GM19372 (cell line): ENCODE measurements around the gene MACF1.
"Not testable (repeated sequence)": the region's sequence is repeated elsewhere in the genome, so short reads cannot be mapped to it uniquely, and the experiment has no call there.

Experiments
- ATAC-seq: cut with Tn5 transposase; IDR thresholded peaks from one replicate; pipeline ENCODE4 v1.9.1; 2021; ENCODE audit warnings: mild to moderate bottlenecking, low read depth, moderate library complexity; ENCODE audit not compliant: unreplicated experiment

Gene MACF1

DNA sequence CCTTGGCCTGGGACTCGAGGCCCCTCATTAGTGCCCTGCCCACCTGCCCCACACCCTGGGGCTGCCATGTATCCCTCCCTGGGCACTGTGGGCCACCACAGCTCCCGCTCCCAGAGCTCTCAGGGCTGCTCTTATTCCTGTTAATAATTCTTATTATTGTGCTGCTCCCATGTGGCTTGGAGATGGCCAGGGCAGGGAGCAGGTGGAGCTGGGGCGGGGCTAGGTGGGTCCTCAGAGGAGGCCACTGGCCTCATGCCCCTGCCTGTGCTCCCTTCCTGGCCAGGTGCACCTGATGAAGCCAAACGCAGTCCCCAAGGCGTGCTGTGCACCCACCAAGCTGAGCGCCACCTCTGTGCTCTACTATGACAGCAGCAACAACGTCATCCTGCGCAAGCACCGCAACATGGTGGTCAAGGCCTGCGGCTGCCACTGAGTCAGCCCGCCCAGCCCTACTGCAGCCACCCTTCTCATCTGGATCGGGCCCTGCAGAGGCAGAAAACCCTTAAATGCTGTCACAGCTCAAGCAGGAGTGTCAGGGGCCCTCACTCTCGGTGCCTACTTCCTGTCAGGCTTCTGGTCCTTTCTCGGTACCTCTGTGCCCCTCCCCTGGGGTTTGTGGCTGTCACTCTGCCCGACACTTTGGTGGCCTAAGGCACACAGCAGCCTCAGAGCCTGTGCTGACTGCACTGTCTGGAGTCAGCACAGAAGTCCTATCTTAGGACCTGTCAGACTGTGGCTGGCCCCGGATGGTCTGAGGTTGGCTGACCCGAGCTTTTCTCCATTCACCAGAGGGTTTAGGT is 321.1 kb downstream of the MACF1 start:
- ATAC-seq, result peak; percentile 90

DNA sequence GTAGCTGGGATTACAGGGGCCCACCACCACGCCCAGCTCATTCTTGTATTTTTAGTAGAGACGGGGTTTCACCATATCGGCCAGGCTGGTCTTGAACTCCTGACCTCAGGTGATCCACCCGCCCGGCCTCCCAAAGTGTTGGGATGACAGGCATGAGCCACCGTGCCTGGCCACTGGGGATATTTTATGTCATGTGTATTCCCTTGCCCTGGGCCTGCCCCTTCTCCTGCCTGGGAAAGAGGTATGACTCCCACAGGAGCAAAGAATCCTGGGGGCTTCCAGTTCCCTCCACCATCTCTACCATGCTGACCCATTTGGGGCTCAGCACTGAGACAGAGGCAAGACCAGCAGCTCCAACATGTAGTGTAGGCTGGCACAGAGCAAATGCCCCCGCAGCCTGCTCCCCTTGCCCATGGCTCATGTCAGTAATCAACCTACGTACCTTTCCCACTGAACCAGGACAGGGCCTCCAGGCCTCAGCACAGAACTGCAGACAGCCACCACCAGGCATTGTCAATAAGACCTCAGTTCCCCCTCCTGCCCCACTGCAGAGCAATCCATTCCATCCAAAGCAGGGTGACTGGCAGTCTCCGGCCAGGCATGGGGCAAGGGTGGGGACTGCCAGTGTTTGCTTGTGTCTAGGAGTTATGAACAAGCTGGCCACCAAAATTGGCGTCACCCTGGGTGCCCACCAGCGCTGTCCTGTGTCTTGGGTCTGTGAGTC is 322.1 kb downstream of the MACF1 start:
- ATAC-seq, result no peak

GRCh38 chr1:39527190-39527579 is 322.7 kb downstream of the MACF1 start:
- ATAC-seq, result not testable (repeated sequence)

DNA sequence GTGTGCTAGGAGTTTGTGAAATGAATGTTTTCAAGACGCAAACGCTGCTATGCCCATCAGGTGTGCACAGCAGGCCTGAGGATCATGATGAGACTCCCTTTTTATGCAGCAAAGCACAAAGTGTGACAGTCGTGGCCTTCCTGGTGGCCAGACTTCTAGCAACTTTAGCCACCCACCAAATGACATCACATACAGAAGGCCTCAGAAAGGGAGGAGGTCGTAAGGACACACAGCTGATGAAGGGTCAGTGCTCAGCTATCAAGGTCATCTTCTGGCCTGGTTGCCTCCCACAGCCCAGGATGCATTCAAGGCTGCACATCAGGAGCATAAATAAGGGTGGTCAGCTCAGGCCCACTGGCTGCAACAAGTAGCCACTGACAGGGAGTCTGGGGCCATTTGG is 323.6 kb downstream of the MACF1 start:
- no peak for ATAC-seq

DNA sequence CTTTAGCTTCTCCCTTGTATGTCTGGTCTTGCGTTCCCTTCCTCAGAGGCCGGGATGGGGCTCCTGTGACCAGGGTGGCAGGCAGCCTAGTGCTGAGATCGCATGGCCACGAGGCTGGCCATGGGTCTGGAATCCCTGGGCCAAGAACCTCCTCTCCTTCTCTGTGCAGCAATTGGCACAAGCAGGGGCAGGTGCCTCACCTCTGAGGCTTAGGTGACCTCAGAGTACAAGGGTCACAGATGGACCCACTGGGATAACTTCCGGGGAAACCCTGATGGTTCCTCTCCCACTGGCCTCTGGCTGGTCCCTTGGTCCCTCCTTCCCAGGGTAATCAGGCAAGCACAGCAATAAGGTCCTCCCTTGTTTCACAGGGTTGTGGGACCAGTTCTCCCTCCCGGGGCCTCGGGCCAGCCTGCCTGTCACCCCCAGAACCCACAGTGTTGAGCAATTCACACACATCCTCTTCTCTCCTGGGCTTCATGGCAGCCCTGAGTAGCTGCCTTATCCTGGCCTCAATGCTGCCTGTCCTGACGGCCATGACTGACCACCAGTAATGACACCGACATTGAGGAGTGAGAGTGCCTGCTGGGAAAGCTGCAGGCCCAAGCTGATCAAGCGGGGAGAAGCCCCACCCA is 325.5 kb downstream of the MACF1 start:
- ATAC-seq, result no peak

GRCh38 chr1:39531526-39531925 is 327.0 kb downstream of the MACF1 start:
- no peak for ATAC-seq

DNA sequence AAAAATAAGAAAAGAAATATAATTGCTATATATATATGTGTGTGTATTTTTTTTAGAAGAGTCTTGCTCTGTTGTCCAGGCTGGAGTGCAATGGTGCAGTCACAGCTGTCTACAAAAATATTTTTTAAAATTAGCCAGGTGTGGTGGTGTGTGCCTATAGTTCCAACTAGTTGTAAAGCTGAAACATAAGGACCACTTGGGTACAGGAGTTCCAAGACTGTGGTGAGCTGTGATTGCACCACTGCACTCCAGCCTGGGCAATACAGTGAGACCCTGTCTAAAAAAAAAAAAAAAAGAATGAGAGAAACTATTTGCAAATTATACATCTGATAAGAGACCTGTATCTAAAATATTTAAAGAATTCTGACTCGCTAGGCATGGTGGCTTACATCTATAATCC is 328.9 kb downstream of the MACF1 start:
- ATAC-seq, result no peak
